ENCODE results near the gene GJC1. TPM values are rescaled to one million over a fixed set of nuclear protein-coding genes. Genes with fewer than 3 reads are reported as not detected.

Gene GJC1
- total RNA-seq, 1 experiment from 2014 or later: 21.1 TPM

- in situ Hi-C loops (cut with HindIII; ENCODE audit: low pct_unique_long_range_greater_than_20kb, low sequenced_read_pairs): no loop called here
- no peak for DNase-seq (ENCODE audit: low read depth, low spot score)
Observed at GRCh38 chr17:44787271-44787940, 42.7 kb downstream of the GJC1 start.

- in situ Hi-C loops (cut with HindIII; ENCODE audit: low pct_unique_long_range_greater_than_20kb, low sequenced_read_pairs): no loop called here
- no peak for DNase-seq (ENCODE audit: low read depth, low spot score)
Observed at GRCh38 chr17:44786551-44787081, 43.5 kb downstream of the GJC1 start.

- in situ Hi-C loops (cut with HindIII; ENCODE audit: low pct_unique_long_range_greater_than_20kb, low sequenced_read_pairs): no loop called here
- no peak for DNase-seq (ENCODE audit: low read depth, low spot score)
Observed at GRCh38 chr17:44785921-44786320, 44.2 kb downstream of the GJC1 start.

GRCh38 chr17:44782326-44782850 lies 47.7 kb downstream of the GJC1 start:
- in situ Hi-C loops (cut with HindIII; ENCODE audit: low pct_unique_long_range_greater_than_20kb, low sequenced_read_pairs): no loop called here
- no peak for DNase-seq (ENCODE audit: low read depth, low spot score)

GRCh38 chr17:44781551-44782325 lies 48.3 kb downstream of the GJC1 start:
- in situ Hi-C loops (cut with HindIII; ENCODE audit: low pct_unique_long_range_greater_than_20kb, low sequenced_read_pairs): no loop called here
- no peak for DNase-seq (ENCODE audit: low read depth, low spot score)

- in situ Hi-C loops (cut with HindIII; ENCODE audit: low pct_unique_long_range_greater_than_20kb, low sequenced_read_pairs): no loop called here
- DNase-seq (ENCODE audit: low read depth, low spot score): no peak
Observed at GRCh38 chr17:44780845-44781480, 49.1 kb downstream of the GJC1 start.

- no peak for DNase-seq (ENCODE audit: low read depth, low spot score)
- in situ Hi-C loops (cut with HindIII; ENCODE audit: low pct_unique_long_range_greater_than_20kb, low sequenced_read_pairs): no loop called here
Observed at GRCh38 chr17:44780161-44780560, 49.9 kb downstream of the GJC1 start.

GRCh38 chr17:44779211-44780025 lies 50.7 kb downstream of the GJC1 start:
- in situ Hi-C loops (cut with HindIII; ENCODE audit: low pct_unique_long_range_greater_than_20kb, low sequenced_read_pairs): no loop called here
- peak; percentile 73 for DNase-seq (ENCODE audit: low read depth, low spot score)

GRCh38 chr17:44778656-44779210 lies 51.4 kb downstream of the GJC1 start:
- no peak for DNase-seq (ENCODE audit: low read depth, low spot score)
- in situ Hi-C loops (cut with HindIII; ENCODE audit: low pct_unique_long_range_greater_than_20kb, low sequenced_read_pairs): no loop called here

GRCh38 chr17:44777394-44778348 lies 52.4 kb downstream of the GJC1 start:
- in situ Hi-C loops (cut with HindIII; ENCODE audit: low pct_unique_long_range_greater_than_20kb, low sequenced_read_pairs): no loop called here
- DNase-seq (ENCODE audit: low read depth, low spot score): no peak

GRCh38 chr17:44776628-44777393 lies 53.3 kb downstream of the GJC1 start:
- DNase-seq (ENCODE audit: low read depth, low spot score): no peak
- in situ Hi-C loops (cut with HindIII; ENCODE audit: low pct_unique_long_range_greater_than_20kb, low sequenced_read_pairs): no loop called here

GRCh38 chr17:44775838-44776621 lies 54.1 kb downstream of the GJC1 start:
- no peak for DNase-seq (ENCODE audit: low read depth, low spot score)
- in situ Hi-C loops (cut with HindIII; ENCODE audit: low pct_unique_long_range_greater_than_20kb, low sequenced_read_pairs): no loop called here

- DNase-seq (ENCODE audit: low read depth, low spot score): peak; percentile 98
- in situ Hi-C loops (cut with HindIII; ENCODE audit: low pct_unique_long_range_greater_than_20kb, low sequenced_read_pairs): no loop called here
Observed at GRCh38 chr17:44775136-44775837, 54.8 kb downstream of the GJC1 start.
